Lower leg skin (tissue), 4 donors: Measurements from ENCODE around the gene HILPDA. TPM values are rescaled to one million over a fixed set of nuclear protein-coding genes. Genes with fewer than 3 reads are reported as not detected.

Experiments used
- DNase-seq, 2 donors: peaks; one replicate each; pipeline ENCODE4 v3.0.0-alpha.2; 2019; ENCODE audit warnings: low spot score in 2 of 2
- H3K4me3 ChIP-seq: fragments of 200-600 bp; sonication (generic); 2 replicates; pipeline ENCODE4 v1.5.1; 2017; ENCODE audit warnings: mild to moderate bottlenecking, low read depth; ENCODE audit not compliant: poor library complexity, severe bottlenecking
- POLR2A ChIP-seq, 2 donors: fragments of 450-650 bp; IDR thresholded peaks; one replicate each; pipeline ENCODE4 v1.6.1; 2016 to 2017; ENCODE audit warnings: antibody characterized with exemption in 2 of 2, mild to moderate bottlenecking in 1 of 2, moderate library complexity in 1 of 2
- WGBS, 2 donors: methylation state at CpG; one replicate each; pipeline ENCODE4 v1.1.5; 2018; 5-methylcytosine and 5-hydroxymethylcytosine counted together
- intact Hi-C: fragments of 100-400 bp; cut with DNase I; formaldehyde crosslinking; loops from one replicate; pipeline ENCODE4 v1.15.0; 2023; ENCODE audit warnings: low total_unique reads
- total RNA-seq, 4 donors: library from RNA; depleted of rRNA; stranded (reverse); fragments of >200 nt; gene quantifications; one replicate each; pipeline ENCODE4 v1.1.0, GENCODE V29; 2016
- TF ChIP-seq, protein P1 (sequence below), 3 donors: fragments of 450-650 bp; IDR thresholded peaks; one replicate each; pipeline ENCODE4 v1.5.1; 2016; ENCODE audit warnings: antibody characterized with exemption in 3 of 3, mild to moderate bottlenecking in 3 of 3, moderate library complexity in 2 of 3

Gene HILPDA
- total RNA-seq, 4 donors from 2014 or later = 19.0 to 66.0 (median 35.8) TPM

DNA sequence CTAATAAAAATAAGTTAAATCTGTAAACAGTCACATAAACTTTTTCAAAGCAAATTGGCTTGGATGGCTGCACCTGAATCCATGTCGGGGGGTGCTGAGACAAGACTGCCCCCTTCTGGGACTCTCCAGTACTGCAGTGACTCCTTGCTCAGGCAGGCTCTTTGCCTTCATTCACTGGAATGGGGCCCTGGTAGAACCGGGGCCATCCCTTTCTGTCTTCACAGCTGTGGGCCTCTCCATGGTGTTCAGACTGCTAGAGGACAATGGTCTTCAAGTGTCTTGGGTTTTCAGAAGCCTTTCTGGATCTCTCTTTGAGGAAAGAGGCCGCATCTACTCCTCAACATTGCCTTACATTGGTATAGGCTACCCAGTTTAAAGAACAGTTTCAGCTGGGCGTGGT lies 29.8 kb upstream of the HILPDA start:
- WGBS, 2 donors = 31 to 42% methylated on average over 4 of the region's 4 CpGs
- no peak overlapping the region for H3K4me3 ChIP-seq
- no peak for TF ChIP-seq POLR2A (IDR thresholded peaks at IDR 0.05)
- TF ChIP-seq, protein P1, sequence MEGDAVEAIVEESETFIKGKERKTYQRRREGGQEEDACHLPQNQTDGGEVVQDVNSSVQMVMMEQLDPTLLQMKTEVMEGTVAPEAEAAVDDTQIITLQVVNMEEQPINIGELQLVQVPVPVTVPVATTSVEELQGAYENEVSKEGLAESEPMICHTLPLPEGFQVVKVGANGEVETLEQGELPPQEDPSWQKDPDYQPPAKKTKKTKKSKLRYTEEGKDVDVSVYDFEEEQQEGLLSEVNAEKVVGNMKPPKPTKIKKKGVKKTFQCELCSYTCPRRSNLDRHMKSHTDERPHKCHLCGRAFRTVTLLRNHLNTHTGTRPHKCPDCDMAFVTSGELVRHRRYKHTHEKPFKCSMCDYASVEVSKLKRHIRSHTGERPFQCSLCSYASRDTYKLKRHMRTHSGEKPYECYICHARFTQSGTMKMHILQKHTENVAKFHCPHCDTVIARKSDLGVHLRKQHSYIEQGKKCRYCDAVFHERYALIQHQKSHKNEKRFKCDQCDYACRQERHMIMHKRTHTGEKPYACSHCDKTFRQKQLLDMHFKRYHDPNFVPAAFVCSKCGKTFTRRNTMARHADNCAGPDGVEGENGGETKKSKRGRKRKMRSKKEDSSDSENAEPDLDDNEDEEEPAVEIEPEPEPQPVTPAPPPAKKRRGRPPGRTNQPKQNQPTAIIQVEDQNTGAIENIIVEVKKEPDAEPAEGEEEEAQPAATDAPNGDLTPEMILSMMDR (IDR thresholded peaks at IDR 0.05) = peak in 1 of 3 donors; percentile 33
- peak; percentile 67 to 94 for DNase-seq
- intact Hi-C loops = loop anchor here (5.0 kb wide), 1 partner anchor 36 kb away; no protein-coding TSS in a partner anchor

DNA sequence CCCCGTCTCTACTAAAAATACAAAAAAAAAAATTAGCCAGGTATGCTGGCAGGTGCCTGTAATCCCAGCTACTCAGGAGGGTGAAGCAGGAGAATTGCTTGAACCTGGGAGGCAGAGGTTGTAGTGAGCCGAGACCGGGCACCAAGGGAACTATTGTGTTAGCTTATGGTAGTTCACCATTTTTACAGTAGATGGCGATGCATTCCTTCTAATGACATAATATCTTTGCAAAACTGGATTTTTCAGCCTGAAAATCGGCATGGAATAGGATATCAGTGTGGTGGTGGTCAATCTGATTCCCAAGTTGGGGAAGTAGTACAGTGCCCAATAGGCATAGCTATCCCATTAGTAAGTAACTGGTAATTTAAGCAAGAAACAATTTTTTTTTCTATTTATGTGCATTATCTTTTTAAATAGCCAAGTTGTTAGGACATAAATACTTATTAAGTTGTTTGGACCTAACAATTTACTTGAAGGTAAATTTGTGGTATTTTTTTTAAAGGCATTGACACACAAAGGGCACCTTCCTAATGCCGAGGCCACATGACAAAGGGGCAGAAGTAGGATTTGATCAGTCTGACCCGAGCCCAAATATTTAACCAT lies 28.3 kb upstream of the HILPDA start:
- peak in 1 of 2 donors; percentile 72 for DNase-seq
- no peak overlapping the region for H3K4me3 ChIP-seq
- TF ChIP-seq, protein P1 (IDR thresholded peaks at IDR 0.05) = peak in 1 of 3 donors; percentile 42
- TF ChIP-seq POLR2A (IDR thresholded peaks at IDR 0.05) = no peak
- intact Hi-C loops = loop anchor here (5.0 kb wide), 1 partner anchor 35 kb away; no protein-coding TSS in a partner anchor
- 15 to 17% methylated on average over 7 of the region's 7 CpGs for WGBS, 2 donors

DNA sequence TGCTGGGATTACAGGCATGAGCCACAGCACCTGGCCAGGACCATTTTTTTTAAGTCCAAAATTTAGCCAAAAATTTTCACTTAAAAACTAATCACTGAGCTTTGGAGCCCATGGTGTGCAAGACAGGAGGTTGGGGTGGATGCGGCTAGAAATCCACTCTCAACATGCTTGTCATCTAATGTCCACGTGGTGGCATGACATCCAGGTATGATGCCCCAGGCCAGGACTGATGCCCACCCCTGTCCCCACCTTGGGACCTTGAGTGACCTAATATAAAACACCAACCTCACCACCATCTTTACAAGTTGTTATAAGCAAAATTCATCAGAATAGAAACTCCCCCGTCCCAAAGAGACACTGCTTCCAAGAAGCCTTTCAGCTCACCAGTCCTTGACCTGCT lies 25.5 kb upstream of the HILPDA start:
- intact Hi-C loops = no loop called here
- TF ChIP-seq, protein P1 (IDR thresholded peaks at IDR 0.05) = no peak
- TF ChIP-seq POLR2A (IDR thresholded peaks at IDR 0.05) = no peak
- 73 to 90% methylated on average over 3 of the region's 3 CpGs for WGBS, 2 donors
- no peak overlapping the region for H3K4me3 ChIP-seq
- no peak for DNase-seq

DNA sequence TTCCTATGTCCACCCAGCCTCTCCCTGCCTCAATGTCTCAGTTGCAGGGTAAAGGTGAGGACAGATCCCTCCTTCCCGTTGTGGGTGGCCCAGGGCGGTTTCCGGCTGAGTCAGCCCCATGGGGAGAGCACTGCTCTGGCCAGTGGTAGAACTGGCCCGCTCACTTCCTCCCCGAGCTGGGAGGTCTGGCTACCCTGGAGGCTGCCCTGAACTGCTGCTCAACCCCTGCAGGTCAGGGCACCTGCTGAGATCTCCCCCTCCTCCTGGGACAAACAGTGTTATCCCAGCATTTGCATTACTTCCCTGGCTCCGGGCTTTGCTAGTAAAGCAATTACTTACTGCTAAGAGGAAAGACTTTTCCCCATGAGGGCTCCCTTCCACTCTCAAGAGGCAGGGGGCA lies 24.5 kb upstream of the HILPDA start:
- WGBS, 2 donors = 58 to 70% methylated on average over 6 of the region's 6 CpGs
- no peak overlapping the region for H3K4me3 ChIP-seq
- no peak for TF ChIP-seq POLR2A (IDR thresholded peaks at IDR 0.05)
- TF ChIP-seq, protein P1 (IDR thresholded peaks at IDR 0.05) = no peak
- intact Hi-C loops = no loop called here
- no peak for DNase-seq

DNA sequence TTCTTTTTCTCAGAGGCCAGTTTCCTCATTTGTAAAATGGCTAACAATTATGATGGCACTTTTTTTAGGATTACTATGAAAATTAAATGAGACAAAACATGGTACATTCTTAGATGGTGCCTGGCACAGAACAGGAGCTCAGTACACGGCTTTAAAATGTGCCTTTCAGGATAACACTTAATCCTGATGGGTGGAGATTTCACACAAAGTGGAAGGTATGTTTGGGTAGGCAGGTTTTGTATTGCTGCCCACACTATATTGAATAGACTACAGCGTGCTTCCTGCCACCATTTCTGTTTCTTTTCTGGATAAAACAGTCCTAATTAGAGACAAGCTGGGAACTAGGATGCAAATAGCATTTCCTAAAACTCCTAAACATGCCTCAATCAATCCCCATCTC lies 23.9 kb upstream of the HILPDA start:
- WGBS, 2 donors = 63 to 71% methylated on average over 2 of the region's 2 CpGs
- no peak for DNase-seq
- intact Hi-C loops = no loop called here
- TF ChIP-seq, protein P1 (IDR thresholded peaks at IDR 0.05) = no peak
- no peak for TF ChIP-seq POLR2A (IDR thresholded peaks at IDR 0.05)
- no peak overlapping the region for H3K4me3 ChIP-seq
